GM18498 (cell line): ENCODE measurements around the gene CD58.
"Not testable (repeated sequence)": the region's sequence is repeated elsewhere in the genome, so short reads cannot be mapped to it uniquely, and the experiment has no call there.

Experiments used
- ATAC-seq: cut with Tn5 transposase; IDR thresholded peaks from one replicate; pipeline ENCODE4 v1.9.1; 2021; ENCODE audit warnings: mild to moderate bottlenecking, moderate library complexity; ENCODE audit not compliant: unreplicated experiment

The CD58 gene

DNA sequence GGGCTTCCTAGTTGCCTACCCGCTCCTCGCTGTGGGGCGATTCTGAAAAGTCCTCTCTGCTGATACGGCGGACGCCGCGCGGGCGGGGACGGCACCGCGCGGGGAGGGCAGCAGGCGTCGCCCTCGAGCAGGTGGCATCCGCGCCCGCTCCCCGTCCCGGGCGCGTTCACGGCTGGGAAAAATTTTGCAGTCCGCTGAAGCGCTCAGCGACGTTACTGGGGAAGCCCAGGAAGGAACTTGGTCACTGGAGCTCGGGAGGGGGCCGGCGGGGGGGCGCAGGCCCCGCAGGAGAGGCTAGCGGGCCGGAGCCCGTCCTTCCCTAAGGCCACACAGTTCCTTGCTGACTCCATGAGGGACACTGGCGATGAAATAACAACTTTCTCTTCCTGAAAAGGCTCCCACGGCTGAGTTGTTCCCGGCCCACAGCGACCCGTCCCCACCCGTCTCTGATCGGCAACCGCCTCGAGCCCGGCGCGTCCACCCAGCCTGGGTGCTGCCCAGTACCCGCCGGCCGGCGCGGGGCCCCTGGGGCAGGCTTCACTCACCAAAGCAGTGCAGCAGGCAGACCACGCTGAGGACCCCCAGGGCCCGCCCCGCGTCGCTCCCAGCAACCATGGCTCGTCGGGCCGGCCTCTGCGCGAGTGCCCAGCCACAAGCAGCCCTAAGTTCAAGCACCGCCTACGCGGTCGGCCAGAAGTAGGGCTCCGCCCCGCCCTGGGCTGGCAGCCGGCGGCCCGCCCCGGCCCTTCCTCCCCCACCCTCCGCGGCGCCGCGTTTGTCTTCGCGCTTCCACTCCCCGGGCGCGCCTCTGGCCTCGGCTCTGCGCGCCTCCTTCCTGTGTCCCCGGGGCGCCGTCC is at the start of gene CD58:
CD58 (minus strand) TSS at position 669 of the 857 bp plus-strand sequence; CDS start at position 615, 54 bp downstream.
- ATAC-seq: peak; percentile 80

GRCh38 chr1:116620392-116620791 is 49.6 kb upstream of the CD58 start:
- ATAC-seq: not testable (repeated sequence)

DNA sequence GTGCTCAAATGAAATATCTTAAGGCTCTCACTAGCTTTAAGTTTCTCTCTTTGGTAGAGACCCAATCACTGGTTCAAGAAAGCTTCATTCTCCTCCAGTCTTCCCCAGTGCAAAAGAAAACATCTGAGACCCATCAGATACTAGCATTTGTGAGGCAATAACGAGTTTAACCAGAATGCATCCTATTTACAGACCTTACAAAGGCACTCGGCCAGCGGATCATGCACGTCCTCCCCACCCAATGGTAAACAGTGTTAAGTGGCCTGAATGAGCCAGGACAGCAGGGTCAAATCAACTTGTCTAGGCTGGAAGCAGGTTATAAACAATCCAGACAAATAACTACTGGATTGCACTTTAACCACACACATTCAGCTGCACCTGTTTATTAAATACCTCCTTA is 48.3 kb upstream of the CD58 start:
- not testable (repeated sequence) for ATAC-seq

GRCh38 chr1:116617808-116618207 is 47.0 kb upstream of the CD58 start:
- not testable (repeated sequence) for ATAC-seq

- ATAC-seq: not testable (repeated sequence)
Observed at GRCh38 chr1:116613825-116614224, 43.0 kb upstream of the CD58 start.

DNA sequence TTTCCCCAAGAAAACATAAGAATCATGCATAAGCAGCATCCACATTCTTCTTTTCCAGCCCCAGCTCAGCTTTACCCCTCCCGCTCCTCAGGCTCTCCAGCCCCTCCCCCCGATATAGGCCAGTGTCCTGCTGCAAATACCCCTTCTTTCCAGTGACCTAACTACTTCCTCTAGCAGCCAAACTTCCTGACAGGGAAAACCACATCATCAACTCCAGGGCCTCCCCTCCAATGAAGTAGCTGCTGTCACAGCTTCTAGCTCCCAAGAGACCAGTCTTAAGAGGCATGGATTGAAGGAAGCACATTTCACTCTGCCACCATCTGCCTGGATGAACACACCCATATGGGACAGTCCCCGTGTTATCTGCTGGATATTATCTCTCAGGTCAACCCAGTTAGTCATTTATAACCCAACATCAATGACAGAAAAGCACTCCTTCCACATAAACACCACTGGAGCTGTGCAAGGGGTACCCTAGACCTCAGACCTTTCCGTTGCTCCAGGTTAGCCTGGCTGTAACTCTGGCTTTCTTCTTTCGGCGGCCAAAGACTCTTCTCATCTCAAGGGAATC is 39.1 kb upstream of the CD58 start:
- ATAC-seq: not testable (repeated sequence)

- not testable (repeated sequence) for ATAC-seq
Observed at GRCh38 chr1:116608841-116609240, 38.0 kb upstream of the CD58 start.

DNA sequence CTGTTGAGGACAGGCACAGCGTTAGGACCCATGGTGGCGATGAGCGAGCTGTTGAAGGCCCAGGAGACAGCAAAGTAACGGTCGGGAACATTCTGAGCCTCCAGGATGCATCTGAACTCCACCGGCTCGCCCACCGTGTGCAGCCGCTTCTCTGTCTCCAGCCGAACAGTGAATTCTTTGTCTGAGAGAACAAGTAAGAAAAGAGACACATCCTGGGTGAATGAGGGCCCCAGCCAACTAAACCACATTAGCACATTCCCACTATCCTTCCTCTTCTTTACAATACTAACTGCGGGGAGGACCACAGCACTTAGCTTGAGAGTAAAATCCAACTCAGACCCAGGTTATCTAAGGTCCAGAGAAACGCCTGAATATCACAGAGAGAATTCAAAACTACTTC is 37.3 kb upstream of the CD58 start:
- not testable (repeated sequence) for ATAC-seq

- not testable (repeated sequence) for ATAC-seq
Observed at GRCh38 chr1:116607463-116607862, 36.6 kb upstream of the CD58 start.

GRCh38 chr1:116606067-116606466 is 35.2 kb upstream of the CD58 start:
- not testable (repeated sequence) for ATAC-seq

DNA sequence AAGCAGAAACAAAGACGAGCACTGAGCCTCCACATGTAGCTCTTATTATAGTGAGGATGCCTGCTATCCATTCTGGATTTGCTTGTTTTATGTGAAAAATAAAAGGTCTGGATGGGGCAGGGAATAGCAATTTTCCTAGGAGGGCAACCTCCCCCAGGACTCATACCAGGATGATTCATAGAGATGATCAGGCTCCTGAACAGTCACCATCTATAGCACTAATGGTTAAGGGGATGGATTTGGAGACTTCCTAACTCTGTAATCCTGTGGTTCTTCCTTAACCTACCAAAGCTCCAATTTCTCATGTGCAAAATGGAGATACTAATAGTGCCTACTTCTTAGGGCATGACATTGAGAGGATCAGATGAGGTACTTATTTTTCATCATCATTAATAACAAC is 34.5 kb upstream of the CD58 start:
- no peak for ATAC-seq

GRCh38 chr1:116604408-116604807 is 33.6 kb upstream of the CD58 start:
- ATAC-seq: not testable (repeated sequence)

DNA sequence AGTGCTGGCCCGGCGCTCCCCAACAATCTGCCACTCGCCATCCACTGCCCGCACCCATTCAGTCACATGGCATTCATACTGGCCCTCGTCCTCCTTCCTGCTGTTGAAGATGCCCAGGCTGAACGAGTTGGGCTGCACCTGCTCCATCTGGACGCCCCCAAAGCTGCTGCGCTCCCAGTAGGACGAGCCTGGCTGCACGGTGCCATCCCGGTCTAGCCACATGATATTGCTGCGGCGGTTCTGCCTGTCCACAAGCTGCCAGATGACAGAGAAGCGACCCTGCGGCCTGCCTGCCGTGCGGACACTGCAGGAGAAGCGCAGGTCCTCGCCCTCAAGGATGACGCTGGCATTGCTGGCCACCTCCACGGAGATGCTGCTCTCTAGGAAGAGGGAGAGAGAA is 32.8 kb upstream of the CD58 start:
- not testable (repeated sequence) for ATAC-seq

- not testable (repeated sequence) for ATAC-seq
Observed at GRCh38 chr1:116599369-116599768, 28.5 kb upstream of the CD58 start.

- ATAC-seq: not testable (repeated sequence)
Observed at GRCh38 chr1:116598420-116599036, 27.7 kb upstream of the CD58 start.

GRCh38 chr1:116597388-116597787 is 26.6 kb upstream of the CD58 start:
- peak; percentile 84 for ATAC-seq

GRCh38 chr1:116596742-116597307 is 26.0 kb upstream of the CD58 start:
- not testable (repeated sequence) for ATAC-seq

- ATAC-seq: peak; percentile 61
Observed at GRCh38 chr1:116595946-116596741, 25.3 kb upstream of the CD58 start.

DNA sequence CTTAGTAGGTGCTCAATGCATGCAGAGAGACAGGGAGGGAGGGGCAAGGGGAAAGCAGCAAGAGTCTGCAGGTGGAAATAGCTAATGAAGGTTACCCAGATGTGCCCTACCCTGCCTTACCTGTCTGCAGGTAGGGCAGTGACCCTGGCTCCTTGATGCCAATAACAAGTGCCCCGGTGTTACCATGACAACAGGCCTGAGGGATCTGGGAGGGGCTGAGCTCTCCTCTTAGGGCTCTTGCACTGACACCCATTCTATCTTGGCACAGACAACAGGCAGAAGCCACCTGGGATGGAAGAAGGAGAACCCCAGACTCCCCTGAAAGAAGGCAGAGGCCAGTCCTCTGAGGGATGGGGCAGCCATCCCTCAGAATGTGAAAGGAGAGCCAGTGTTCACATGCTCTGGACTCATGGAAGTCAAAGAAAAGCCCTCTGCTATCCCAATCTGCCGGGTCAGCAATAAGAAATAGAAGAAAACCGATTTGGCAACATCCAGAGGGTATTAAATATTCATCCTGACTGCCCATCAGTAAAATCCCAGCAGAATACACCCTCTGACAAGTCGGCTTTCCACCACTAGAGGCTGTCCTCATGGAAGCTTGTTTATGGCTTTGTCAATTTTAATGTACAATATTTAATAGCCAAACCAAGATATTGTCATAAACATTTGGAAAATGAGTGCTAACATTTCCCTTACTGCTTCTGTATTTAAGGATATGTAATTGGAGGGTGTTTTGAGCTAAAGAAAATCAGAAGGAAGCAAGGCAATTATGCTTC is 24.4 kb upstream of the CD58 start:
- not testable (repeated sequence) for ATAC-seq

DNA sequence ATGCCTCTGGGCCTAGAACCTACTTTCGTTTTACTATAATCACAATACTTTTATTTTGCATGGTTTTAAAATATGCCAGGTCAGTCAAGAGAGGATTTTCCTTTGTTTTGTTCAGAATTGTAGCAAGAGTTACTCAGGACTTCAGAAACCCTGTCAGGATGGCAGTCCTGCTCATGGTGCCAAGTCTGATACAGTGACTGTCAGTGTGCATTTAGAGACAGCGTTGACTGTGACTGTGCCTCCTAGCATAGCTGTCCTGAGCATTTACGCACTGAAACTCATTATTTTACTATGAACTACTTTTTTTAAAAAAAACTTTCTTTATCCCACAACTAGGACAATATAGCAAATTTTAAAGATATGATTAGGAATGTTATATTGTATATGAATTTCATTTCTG is 23.2 kb upstream of the CD58 start:
- ATAC-seq: not testable (repeated sequence)
